Karpas-422 (cell line): ENCODE results near the gene EXO1. TPM values are rescaled to one million over a fixed set of nuclear protein-coding genes. Genes with fewer than 3 reads are reported as not detected.
"Not testable (repeated sequence)": the region's sequence is repeated elsewhere in the genome, so short reads cannot be mapped to it uniquely, and the experiment has no call there.

ENCODE experiments used
- DNase-seq: peaks from one replicate; pipeline ENCODE4 v3.0.0-alpha.2; 2015
- H2AFZ ChIP-seq: fragments of 200-600 bp; sonication (generic); 2 replicates; pipeline ENCODE4 v1.6.1; 2014; ENCODE audit warnings: antibody characterized with exemption, low read length, mixed read lengths
- H3K27ac ChIP-seq: fragments of 200-600 bp; sonication (generic); 2 replicates; pipeline ENCODE4 v1.5.1; 2014; ENCODE audit warnings: mild to moderate bottlenecking, low read length, moderate library complexity
- H3K27me3 ChIP-seq: fragments of 200-600 bp; sonication (generic); 2 replicates; pipeline ENCODE4 v1.6.1; 2014; ENCODE audit warnings: low read length, mixed read lengths
- H3K36me3 ChIP-seq: fragments of 200-600 bp; sonication (generic); 2 replicates; pipeline ENCODE4 v1.6.1; 2014; ENCODE audit warnings: low read length, mixed read lengths; ENCODE audit not compliant: insufficient read depth
- H3K4me1 ChIP-seq: fragments of 200-600 bp; sonication (generic); 2 replicates; pipeline ENCODE4 v1.6.1; 2014; ENCODE audit warnings: mild to moderate bottlenecking, low read length, mixed read lengths
- H3K4me2 ChIP-seq: fragments of 200-600 bp; sonication (generic); 2 replicates; pipeline ENCODE4 v1.6.1; 2014; ENCODE audit warnings: low read length, low read depth, mild to moderate bottlenecking; ENCODE audit not compliant: poor library complexity, severe bottlenecking
- H3K4me3 ChIP-seq: fragments of 200-600 bp; sonication (generic); 2 replicates; pipeline ENCODE4 v1.5.1; 2014; ENCODE audit warnings: mild to moderate bottlenecking, antibody characterized with exemption, low read length, mixed read lengths
- H3K79me2 ChIP-seq: fragments of 200-600 bp; sonication (generic); 2 replicates; pipeline ENCODE4 v1.6.1; 2014; ENCODE audit warnings: mild to moderate bottlenecking, low read length, mixed read lengths
- H3K9ac ChIP-seq: fragments of 200-600 bp; sonication (generic); 2 replicates; pipeline ENCODE4 v1.6.0; 2014; ENCODE audit warnings: low read length
- H3K9me2 ChIP-seq: fragments of 200-600 bp; sonication (generic), shearing (Covaris generic); replicated peaks from 2 replicates; pipeline ENCODE4 v1.6.0; 2014; ENCODE audit warnings: mild to moderate bottlenecking, low read length, moderate library complexity; ENCODE audit not compliant: insufficient read depth
- H3K9me3 ChIP-seq: fragments of 300-700, 200-600 bp; sonication (generic); 2 replicates; pipeline ENCODE4 v1.6.1; 2014; ENCODE audit warnings: low read length, mixed read lengths
- H4K20me1 ChIP-seq: fragments of 200-600 bp; sonication (generic); 2 replicates; pipeline ENCODE4 v1.6.1; 2014; ENCODE audit warnings: mild to moderate bottlenecking, antibody characterized with exemption, low read length, low read depth; ENCODE audit not compliant: insufficient read depth
- total RNA-seq: library from RNA; depleted of rRNA; stranded (reverse); fragments of >200 nt; shearing (Covaris generic); gene quantifications from 2 replicates; pipeline ENCODE4 v1.2.3, GENCODE V29; 2014; ENCODE audit warnings: low replicate concordance

The EXO1 gene
- total RNA-seq, 1 experiment from 2014 or later: 14.2 TPM

DNA sequence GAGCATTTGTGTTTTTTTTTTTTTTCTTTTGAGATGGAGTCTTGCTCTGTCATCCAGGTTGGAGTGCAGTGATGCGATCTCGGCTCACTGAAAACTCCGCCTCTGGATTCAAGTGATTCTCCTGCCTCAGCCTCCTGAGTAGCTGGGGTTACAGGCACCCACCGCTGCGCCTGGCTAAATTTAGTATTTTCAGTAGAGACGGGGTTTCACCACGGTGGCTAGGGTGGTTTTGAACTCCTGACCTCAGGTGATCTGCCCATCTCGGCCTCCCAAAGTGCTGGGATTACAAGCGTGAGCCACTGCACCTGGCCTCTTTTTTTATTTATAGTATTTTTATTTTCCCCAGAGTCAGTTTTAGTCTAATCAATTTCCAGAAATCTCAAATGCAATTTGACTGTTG, 21.4 kb upstream of the EXO1 start:
- H3K36me3 ChIP-seq, DNase-seq, H3K79me2 ChIP-seq, H3K4me1 ChIP-seq, H3K9ac ChIP-seq, H2AFZ ChIP-seq, H3K4me3 ChIP-seq, H3K27me3 ChIP-seq, H3K9me2 ChIP-seq, H3K9me3 ChIP-seq, H3K4me2 ChIP-seq, H4K20me1 ChIP-seq, H3K27ac ChIP-seq: not testable (repeated sequence)

DNA sequence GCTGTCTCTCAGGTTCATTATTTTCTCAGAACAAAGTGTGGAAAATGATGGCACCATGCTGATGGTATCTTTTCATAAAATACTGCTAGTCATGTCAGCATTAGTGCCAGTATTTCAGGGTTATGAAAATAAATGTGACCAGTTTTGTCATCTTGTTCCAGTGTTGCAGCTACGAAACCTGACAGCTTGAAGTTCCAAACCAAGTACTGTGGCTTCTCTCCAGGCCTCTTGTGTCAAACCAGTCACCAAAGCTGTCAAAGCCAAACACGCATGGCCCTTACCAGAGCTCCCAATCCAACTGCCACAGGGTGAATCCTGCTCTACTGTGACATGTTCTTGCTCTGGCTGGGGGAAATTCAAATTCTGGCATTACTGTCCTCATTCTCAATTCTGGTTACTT, 20.7 kb upstream of the EXO1 start:
- no peak overlapping the region for H3K9ac ChIP-seq
- H4K20me1 ChIP-seq: no peaks in the 10 kb centered on the region

DNA sequence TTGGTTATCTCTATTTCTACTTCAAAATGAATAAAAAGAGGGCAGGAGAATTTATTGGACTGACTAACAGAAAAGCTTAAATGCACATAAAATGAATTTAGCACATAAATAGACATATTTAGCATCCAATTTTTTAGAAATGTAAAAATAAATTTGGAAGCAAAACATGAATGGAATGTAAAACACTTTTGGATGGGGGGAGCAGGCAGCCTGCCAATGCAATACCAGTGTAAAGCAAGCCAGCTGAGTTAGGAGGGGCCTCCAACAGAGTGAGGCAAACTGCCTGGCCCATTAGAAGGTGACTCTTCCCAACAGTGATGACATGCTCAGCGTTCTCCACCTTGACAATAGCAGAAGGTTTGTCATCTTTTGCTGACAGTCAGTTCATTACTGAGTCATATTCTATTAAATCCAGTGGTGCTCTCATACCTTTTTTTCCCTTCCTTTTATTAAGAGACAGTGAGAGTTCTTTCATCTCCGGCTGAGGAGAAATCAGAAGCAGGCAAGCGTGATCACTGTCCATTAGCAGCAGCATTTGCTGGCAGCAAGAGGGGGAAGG, 19.5 kb upstream of the EXO1 start:
- Histone ChIP-seq H3K4me3 (no peak overlapping the region), H3K79me2 (no peaks in the 10 kb centered on the region), H4K20me1 (no peaks in the 10 kb centered on the region), H3K9ac (no peak overlapping the region), H3K27ac (no peak overlapping the region), H3K36me3 (no peaks in the 10 kb centered on the region), H3K9me2 (no peaks in the 10 kb centered on the region), H2AFZ (no peak overlapping the region), H3K9me3 (no peaks in the 10 kb centered on the region), H3K27me3 (no peaks in the 10 kb centered on the region), H3K4me1 (no peaks in the 10 kb centered on the region), H3K4me2 (no peak overlapping the region)
- no peak for DNase-seq

More for the DNA sequence above, 20.7 kb upstream of the EXO1 start:
- H3K27me3 ChIP-seq: no peaks in the 10 kb centered on the region
- no peaks in the 10 kb centered on the region for H3K36me3 ChIP-seq
- H3K9me3 ChIP-seq: no peaks in the 10 kb centered on the region
- no peaks in the 10 kb centered on the region for H3K9me2 ChIP-seq
- H3K4me2 ChIP-seq: no peak overlapping the region
- H2AFZ ChIP-seq: no peak overlapping the region
- no peaks in the 10 kb centered on the region for H3K4me1 ChIP-seq
- no peak overlapping the region for H3K27ac ChIP-seq
- DNase-seq: no peak
- H3K4me3 ChIP-seq: no peak overlapping the region
- no peaks in the 10 kb centered on the region for H3K79me2 ChIP-seq

DNA sequence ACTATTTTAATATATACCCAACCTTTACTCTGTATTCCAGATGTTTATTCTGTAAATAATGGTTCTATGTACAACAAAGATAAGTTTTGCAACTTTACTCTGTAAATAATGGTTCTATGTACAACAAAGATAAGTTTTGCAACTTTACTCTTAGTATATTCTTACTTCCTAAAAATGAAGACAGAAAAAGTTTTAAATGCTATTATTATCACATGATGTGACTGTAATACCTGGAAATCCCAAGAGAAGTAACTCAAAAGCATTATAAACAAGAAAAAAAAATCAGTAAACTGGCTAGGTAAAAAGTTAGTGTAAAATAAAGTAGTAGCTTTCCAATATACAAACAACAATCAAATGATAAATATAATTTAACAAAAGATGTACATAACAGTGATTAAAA, 18.5 kb upstream of the EXO1 start:
- H3K27me3 ChIP-seq: no peaks in the 10 kb centered on the region
- no peak overlapping the region for H3K27ac ChIP-seq
- no peaks in the 10 kb centered on the region for H4K20me1 ChIP-seq
- no peaks in the 10 kb centered on the region for H3K79me2 ChIP-seq
- no peaks in the 10 kb centered on the region for H3K36me3 ChIP-seq
- H3K4me1 ChIP-seq: no peaks in the 10 kb centered on the region
- no peaks in the 10 kb centered on the region for H3K9me2 ChIP-seq
- DNase-seq: no peak
- H3K9ac ChIP-seq: no peak overlapping the region
- no peaks in the 10 kb centered on the region for H3K9me3 ChIP-seq
- H2AFZ ChIP-seq: no peak overlapping the region
- H3K4me3 ChIP-seq: no peak overlapping the region
- H3K4me2 ChIP-seq: no peak overlapping the region

DNA sequence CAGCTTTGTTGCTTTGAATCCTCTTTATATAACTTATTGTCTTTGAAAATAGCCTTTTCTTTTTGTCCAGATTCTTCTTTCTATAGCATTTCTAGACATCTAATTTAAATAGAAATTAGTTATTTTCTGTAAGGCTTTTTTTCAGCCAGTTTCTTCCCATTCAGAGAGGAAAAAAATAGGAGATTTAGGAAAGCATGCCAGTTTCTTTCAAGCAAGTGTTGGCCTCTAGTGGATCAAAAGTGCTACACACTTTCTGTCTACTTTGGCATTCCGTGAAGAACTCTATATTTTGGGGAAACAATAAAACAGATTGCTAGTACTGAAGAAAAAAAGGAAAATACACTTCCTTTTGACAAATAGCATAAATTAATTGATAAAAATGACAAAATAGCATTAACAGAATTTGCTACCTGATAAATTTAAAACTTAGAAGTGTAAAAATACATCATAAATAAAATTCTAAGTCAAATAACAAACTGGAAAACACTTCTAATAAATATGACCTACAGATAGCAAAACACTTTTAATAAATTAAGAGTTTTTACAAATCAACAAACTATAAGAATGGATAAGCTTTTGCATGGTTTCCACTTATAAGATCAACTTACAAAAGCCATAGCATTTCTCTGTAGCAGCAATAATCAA, 13.1 kb upstream of the EXO1 start:
- Histone ChIP-seq H3K9me3 (no peaks in the 10 kb centered on the region), H3K9me2 (no peaks in the 10 kb centered on the region), H3K36me3 (no peaks in the 10 kb centered on the region), H3K4me2 (no peak overlapping the region), H3K4me3 (no peak overlapping the region), H3K9ac (no peak overlapping the region), H3K27ac (no peak overlapping the region), H3K4me1 (no peaks in the 10 kb centered on the region), H4K20me1 (no peaks in the 10 kb centered on the region), H2AFZ (no peak overlapping the region), H3K27me3 (no peaks in the 10 kb centered on the region), H3K79me2 (no peaks in the 10 kb centered on the region)
- peak; percentile 49 for DNase-seq

DNA sequence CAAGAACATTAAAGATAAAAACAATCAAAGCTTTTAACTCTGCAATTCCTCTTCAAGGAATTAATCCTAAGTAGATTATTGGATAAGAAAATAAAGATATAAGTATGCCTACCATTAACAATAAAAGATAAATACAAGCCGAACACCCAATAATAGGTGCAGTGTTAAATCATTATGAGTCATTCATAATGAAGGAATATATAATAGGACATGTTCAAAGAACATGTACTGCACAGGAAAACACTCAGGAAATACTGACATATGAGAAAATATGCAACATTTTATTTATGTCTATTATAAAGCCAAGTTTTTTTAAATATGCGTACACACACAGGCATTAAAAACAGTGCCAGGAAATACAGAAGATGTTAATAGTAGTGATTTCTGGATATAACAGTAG, 11.1 kb upstream of the EXO1 start:
- Histone ChIP-seq H3K9ac (no peak overlapping the region), H3K4me1 (peaks cover under 1% of the 10 kb centered on the region; the same call in 1 of the 2 replicates), H3K27ac (no peak overlapping the region), H3K27me3 (no peaks in the 10 kb centered on the region), H3K79me2 (no peaks in the 10 kb centered on the region), H3K4me3 (no peak overlapping the region), H3K9me2 (no peaks in the 10 kb centered on the region), H3K4me2 (no peak overlapping the region), H4K20me1 (no peaks in the 10 kb centered on the region), H3K9me3 (no peaks in the 10 kb centered on the region), H2AFZ (no peak overlapping the region), H3K36me3 (no peaks in the 10 kb centered on the region)
- DNase-seq: no peak

DNA sequence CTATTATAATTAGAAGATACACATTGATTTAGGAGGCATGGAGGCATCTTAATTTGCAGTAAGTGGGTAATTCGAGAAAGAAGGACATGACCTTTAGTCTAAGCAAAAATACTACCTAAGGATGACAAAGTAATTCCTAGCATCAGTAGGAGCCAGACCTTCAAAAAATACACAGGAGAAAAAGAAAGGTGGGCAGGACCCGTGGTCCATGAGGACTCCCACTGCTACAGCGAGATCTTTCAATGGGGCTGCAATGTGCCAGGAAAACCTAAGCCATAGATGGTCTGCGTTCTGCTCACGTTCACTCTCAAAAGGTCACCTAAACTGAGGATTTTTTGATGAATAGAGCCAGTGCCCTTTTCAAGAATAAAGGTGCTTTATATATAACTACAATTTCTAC, 10.6 kb upstream of the EXO1 start:
- Histone ChIP-seq H3K4me1 (peaks cover 5% of the 10 kb centered on the region), H3K36me3 (no peaks in the 10 kb centered on the region), H3K79me2 (no peaks in the 10 kb centered on the region), H3K4me2 (no peak overlapping the region), H3K9me2 (no peaks in the 10 kb centered on the region), H2AFZ (no peak overlapping the region), H3K9me3 (no peaks in the 10 kb centered on the region), H3K4me3 (no peak overlapping the region), H4K20me1 (no peaks in the 10 kb centered on the region), H3K9ac (no peak overlapping the region), H3K27ac (no peak overlapping the region), H3K27me3 (no peaks in the 10 kb centered on the region)
- no peak for DNase-seq

DNA sequence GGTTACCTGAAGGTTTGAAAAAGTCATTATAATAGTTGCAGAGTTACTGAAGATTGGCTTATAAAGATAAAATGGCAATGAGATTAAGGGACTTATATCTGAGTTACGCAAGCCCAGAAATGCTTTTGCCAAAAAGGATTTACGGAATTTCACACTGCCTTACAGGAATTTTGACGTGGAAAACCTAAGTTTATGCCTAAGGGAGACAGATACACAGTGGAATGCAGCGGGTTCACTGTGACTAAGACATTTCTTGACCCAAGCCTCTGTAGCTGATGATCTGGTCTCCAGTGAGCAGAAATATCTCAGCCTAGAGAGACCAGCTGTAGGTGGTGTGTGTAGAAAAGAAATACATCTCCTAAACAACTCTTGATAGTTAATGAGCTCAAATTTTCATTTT, 10.1 kb upstream of the EXO1 start:
- Histone ChIP-seq H4K20me1 (no peaks in the 10 kb centered on the region), H3K27me3 (no peaks in the 10 kb centered on the region), H2AFZ (no peak overlapping the region), H3K9me2 (no peaks in the 10 kb centered on the region), H3K79me2 (no peaks in the 10 kb centered on the region), H3K36me3 (no peaks in the 10 kb centered on the region), H3K4me1 (peaks cover 10% of the 10 kb centered on the region), H3K4me2 (no peak overlapping the region), H3K9ac (no peak overlapping the region), H3K9me3 (no peaks in the 10 kb centered on the region), H3K27ac (no peak overlapping the region), H3K4me3 (no peak overlapping the region)
- no peak for DNase-seq
